HG02970 (cell line): ENCODE results near the gene MAPK13.
"Not testable (repeated sequence)": the region's sequence is repeated elsewhere in the genome, so short reads cannot be mapped to it uniquely, and the experiment has no call there.

Experiments
- ATAC-seq: cut with Tn5 transposase; IDR thresholded peaks from one replicate; pipeline ENCODE4 v1.9.1; 2021; ENCODE audit warnings: mild to moderate bottlenecking, moderate library complexity, moderate number of reproducible peaks; ENCODE audit not compliant: unreplicated experiment, low FRiP score

Gene MAPK13

DNA sequence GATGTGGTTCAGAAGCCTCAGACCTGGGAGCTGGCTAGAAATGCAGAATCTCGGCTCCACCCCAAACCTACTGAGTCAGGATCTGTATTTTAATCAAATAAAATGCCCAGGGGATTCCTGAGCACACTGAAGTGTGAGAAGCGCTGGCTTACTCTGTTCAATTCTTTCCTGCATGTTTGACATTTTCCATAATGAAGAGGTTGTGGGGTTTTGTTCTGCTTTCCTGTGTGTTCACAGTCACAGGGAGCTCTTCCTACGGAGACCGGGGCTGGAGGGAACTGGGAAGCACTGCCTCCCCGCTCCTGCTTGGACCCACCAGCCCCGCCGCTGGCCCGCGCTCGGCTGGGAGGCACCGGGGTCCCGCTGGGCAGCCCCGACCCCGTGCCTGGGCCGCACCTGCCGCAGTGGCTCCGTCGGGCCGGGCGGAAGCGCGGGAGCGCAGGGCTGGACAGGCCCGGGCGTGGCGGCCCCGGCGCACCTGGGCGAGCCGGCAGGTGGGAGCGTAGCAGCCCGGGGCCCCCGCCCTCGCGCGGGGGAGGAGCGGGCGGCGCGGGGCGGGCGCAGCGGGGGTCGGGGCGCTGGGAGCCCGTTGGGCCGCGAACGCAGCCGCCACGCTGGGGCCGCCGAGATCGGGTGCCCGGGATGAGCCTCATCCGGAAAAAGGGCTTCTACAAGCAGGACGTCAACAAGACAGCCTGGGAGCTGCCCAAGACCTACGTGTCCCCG, at the start of gene MAPK13:
Gene MAPK13 (plus strand): TSS at position 573 of the 726 bp plus-strand sequence. CDS start 70 bp downstream, at position 643.
- no peak for ATAC-seq

DNA sequence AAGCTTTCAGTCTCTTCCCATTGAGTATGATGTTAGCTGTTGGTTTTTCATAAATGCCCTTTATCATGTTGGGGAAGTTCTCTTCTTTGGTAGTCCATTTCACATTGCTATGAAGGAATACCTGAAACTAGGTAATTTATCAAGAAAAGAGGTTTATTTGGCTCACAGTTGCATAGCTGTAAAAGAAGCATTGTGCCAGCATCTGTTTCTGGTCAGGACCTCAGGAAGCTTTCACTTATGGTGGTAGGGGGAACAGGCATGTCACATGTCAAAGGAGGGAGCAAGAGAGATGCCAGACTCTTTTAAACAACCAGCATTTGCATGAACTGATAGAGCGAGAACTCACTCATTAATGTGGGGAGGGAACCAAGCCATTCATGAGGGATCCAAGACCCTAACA, 48.0 kb upstream of the MAPK13 start:
- ATAC-seq: no peak

- ATAC-seq: no peak
Observed at GRCh38 chr6:36083446-36083845, 46.9 kb upstream of the MAPK13 start.

- not testable (repeated sequence) for ATAC-seq
Observed at GRCh38 chr6:36088204-36088603, 42.1 kb upstream of the MAPK13 start.

DNA sequence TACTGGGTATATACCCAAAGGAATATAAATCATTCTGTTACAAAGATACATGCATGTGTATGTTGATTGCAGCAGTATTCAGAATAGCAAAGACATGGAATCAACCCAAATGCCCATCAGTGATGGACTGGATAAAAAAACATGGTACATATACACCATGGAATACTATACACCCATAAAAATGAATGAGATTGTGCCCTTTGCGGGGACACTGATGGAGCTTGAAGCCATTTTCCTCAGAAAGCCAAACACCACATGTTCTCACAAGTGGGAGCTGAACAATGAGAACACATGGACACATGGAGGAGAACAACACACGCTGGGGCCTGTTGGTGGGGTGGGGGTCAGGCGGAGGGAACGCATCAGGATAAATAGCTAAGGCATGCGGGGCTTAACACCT, 41.3 kb upstream of the MAPK13 start:
- ATAC-seq: no peak

DNA sequence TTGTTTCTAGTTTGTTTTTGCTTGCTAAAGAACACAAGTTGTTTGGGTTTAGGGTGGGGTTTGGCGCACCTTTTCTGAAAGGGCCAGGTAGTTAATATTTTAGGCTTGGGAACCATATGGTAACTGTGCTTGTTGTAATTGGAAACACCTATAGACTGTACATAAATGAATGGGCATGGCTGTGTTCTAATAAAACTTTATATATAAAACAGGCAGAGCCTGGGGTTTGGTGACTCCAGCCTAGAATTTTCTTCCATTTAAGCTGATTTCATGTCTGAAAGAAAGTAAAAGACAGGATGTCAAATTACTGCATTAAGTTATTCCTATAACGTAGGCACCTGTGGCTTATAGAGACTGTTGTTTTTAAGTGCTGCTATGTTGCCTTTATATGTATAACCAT, 36.1 kb upstream of the MAPK13 start:
- ATAC-seq: no peak

DNA sequence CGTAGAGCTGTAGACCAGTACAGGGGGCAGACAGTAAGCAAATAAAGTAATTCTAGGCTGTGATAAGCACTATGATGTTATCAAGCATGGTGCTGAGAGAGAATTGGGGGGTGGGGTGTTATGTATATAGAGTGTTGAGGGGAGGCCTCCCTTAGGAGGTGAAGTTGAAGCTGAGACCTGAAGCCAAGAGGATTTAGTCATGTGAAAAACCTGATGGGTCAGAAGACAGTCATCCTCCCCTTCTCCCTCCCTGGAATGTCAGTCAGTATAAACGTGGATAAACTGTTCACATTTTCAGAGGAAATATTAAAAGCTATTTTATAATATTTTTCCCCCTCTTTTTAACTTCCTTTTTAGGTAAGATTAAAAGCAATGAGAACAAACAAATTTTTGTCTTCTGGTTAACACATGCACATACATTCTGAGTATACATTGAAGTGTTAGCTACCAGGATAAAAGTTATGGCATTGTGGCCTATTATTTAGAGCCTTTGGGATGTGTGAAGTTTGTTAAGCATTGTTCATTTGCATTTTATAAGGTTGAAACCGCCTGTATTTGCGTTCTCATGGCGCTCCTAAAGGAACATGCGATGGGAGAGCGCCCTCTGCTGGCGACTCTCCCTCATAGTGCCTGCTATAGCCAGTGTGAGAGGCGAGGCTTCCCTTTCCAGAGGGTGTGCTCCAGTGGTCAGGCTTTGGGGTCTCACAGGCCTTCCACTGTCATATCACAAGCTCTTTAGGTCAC, 35.4 kb upstream of the MAPK13 start:
- ATAC-seq: no peak

DNA sequence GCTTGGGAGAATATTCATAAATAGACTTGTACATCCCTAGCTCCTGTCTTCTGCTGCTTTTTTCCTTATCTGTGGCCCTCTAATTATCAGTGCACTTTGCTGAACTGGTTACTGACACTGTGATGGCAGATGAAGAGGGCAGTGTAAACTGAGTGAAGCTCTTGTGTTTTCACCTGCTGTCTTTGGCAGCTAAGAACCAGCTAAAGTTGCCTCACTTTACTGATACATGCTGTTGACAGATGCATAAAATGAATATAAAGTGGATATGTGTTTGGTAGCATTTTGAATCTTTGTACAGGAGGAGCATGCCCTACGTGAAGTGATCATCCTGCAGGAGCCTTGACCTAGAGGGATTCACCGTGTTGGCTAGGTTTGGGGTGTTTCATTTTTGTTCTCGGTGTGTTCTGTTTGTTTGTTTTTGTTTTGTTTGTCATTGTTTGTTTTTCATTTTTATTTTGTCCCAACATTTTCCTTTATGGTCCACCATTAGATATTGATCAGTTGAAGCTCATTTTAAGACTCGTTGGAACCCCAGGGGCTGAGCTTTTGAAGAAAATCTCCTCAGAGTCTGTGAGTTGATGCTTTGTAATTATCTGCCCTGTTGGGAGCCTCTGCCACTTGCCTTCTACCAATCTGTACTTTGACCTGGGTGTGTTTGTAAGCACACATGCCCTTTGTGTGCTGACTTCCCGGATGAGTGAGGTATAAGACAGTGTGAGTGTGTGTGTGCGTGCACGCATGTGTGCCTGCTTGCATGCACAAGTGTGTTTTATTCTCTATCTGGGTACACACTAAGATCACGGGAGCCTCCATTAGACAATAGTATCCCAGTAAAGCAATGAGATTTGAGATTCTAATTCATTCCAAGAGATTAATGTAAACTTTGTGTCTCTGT, 34.6 kb upstream of the MAPK13 start:
- no peak for ATAC-seq

DNA sequence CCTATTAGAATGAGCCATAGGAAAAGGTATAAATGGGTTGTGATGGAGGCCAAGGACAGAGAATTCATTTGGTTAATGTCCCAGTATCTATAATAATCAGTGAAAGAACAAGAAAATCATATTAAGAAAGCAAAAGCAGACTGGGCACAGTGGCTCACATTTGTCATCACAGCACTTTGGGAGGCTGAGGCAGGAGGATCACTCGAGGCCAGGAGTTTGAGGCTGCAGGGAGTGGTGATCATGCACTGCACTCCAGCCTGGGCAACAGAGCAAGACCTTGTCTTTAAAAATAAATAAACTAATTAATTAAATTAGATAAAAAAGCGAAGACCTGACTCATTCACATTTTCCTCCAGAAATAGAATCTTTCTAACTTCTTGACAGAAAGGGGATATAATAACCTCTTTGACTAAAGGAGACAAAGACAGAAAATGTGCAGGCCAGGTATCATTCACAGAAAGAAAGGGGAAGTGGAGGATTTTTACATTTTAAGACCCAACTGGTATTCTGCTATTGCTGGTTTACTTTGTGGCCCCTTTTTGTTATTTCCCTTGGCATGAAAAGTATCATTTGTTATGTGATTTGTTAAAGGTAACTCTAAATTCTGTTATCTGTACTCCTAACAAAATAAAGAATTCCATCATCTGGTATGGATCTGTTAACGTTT, 31.9 kb upstream of the MAPK13 start:
- no peak for ATAC-seq

DNA sequence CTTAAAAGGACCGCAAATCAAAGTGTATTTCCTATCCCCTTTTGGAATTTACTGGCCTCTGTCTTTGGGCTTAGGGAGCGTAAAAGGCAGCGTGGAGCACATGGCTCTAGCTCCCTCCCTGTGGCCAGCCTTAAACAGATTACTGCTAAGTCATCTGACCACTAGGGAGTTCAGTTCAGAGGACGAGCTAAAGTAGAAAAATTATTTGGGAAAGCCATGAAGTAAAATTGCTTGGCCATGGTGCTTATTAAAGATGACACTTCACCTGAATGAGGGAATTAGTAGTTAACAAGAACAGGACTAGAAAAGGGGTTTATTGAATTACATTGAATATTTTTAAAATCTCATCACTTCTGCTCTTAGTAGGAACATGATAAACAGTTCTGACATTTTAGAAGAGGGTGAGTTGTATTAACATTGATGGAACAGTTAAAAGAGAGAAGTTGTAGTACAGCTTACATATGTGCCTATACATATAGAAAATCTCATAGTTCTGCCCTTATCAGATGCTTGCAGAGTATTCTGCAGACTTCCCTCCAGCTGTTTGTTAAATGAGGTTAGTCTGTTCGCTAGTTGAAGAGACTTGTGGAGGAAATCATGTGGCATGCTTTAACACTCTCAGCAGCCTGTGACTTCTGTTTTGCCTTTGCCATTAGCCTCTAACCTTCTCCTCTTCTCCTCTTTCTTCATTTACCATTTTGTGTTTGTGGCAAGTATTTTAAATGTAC, 31.2 kb upstream of the MAPK13 start:
- ATAC-seq: no peak

DNA sequence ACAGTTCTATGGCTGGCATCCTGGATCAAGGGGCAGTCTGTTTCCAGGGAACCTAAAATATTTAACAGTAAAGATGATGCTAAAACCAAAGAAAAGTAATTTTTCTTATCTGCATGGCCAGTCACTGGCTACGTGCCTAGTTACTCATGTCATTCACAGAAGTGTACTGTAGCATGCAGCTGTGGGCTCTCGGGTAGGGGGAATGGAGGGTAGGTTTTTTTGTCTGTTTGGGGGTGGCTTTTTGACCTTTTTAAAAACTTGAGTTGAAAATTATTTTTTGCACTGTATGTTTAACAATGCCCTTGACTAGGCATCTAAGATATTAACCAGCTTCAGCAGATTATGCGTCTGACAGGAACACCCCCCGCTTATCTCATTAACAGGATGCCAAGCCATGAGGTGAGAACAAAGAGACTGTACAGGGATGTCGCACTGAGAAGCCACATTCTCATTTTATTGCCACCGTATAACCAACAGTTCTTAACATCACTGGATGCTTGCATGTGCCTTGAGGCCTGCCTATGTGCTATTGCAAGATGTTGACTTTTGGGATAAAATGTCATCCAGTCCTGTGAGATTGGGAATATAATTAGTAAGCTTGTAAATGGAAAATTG, 30.3 kb upstream of the MAPK13 start:
- ATAC-seq: no peak

GRCh38 chr6:36101691-36102090, 28.6 kb upstream of the MAPK13 start:
- ATAC-seq: no peak

- no peak for ATAC-seq
Observed at GRCh38 chr6:36102853-36103252, 27.5 kb upstream of the MAPK13 start.

GRCh38 chr6:36104836-36105235, 25.5 kb upstream of the MAPK13 start:
- no peak for ATAC-seq

DNA sequence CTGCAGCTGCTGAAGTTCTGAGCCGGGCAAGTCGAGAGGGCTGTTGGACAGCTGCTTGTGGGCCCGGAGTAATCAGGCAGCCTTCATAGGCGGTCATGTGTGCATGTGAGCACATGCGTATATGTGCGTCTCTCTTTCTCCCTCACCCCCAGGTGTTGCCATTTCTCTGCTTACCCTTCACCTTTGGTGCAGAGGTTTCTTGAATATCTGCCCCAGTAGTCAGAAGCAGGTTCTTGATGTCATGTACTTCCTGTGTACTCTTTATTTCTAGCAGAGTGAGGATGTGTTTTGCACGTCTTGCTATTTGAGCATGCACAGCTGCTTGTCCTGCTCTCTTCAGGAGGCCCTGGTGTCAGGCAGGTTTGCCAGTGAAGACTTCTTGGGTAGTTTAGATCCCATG, 21.2 kb upstream of the MAPK13 start:
- ATAC-seq: no peak

- no peak for ATAC-seq
Observed at GRCh38 chr6:36110050-36110449, 20.3 kb upstream of the MAPK13 start.

DNA sequence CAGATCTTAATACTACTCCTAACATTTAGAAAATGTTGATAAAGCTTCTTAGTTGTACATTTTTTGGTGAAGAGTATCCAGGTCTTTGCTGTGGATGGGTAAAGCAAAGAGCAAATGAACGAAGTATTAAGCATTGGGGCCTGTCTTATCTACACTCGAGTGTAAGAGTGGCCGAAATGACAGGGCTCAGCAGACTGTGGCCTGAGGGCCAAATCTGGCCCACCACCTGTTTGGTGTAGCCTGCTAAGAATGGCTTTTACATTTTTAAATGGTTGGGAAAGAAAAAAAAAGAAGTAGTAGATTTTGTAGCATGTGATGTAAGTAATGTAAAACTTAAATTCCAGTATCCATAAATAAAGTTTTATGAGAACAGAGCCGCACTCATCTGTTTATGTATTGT, 19.4 kb upstream of the MAPK13 start:
- ATAC-seq: no peak

GRCh38 chr6:36111526-36111925, 18.8 kb upstream of the MAPK13 start:
- no peak for ATAC-seq

GRCh38 chr6:36113049-36113448, 17.3 kb upstream of the MAPK13 start:
- ATAC-seq: no peak
